ENCODE results near the gene CDK18.

The CDK18 gene

GRCh38 chr1:205565799-205566198 lies 61.3 kb downstream of the CDK18 start:
- ChIA-PET CTCF (interaction anchor here (1.4 to 1.6 kb wide), 2 partner anchors 93 to 212 kb away, joined by 3 to 4 read pairs; no protein-coding TSS in a partner anchor), POLR2A (no interaction called here)
- TF ChIP-seq, protein P1, sequence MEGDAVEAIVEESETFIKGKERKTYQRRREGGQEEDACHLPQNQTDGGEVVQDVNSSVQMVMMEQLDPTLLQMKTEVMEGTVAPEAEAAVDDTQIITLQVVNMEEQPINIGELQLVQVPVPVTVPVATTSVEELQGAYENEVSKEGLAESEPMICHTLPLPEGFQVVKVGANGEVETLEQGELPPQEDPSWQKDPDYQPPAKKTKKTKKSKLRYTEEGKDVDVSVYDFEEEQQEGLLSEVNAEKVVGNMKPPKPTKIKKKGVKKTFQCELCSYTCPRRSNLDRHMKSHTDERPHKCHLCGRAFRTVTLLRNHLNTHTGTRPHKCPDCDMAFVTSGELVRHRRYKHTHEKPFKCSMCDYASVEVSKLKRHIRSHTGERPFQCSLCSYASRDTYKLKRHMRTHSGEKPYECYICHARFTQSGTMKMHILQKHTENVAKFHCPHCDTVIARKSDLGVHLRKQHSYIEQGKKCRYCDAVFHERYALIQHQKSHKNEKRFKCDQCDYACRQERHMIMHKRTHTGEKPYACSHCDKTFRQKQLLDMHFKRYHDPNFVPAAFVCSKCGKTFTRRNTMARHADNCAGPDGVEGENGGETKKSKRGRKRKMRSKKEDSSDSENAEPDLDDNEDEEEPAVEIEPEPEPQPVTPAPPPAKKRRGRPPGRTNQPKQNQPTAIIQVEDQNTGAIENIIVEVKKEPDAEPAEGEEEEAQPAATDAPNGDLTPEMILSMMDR (IDR thresholded peaks at IDR 0.05; ENCODE audit: insufficient read depth, low read length, missing control alignments): no peak
- DNase-seq (ENCODE audit: low read depth, low spot score): no peak
- no peak overlapping the region for H3K4me3 ChIP-seq (ENCODE audit: low read depth, low read length)

DNA sequence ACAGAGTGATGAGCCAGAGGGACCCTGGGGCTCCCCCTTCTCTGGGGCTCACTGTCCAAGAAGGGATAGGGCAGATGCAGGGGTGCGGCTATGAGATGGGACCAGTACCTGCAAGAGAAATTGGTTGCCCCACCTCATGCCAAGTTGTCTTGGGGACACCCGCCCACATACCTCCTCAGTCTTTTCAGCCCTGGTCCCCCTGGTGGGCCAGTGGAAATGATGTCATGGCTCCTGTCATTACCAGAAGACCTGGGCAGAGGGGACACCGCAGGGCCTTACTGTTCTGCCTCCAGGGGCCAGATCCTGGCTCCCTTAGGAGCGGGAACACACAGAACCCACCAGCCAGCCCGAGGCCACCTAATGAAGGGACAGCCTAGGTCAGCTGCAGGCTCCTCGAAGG lies 63.2 kb downstream of the CDK18 start:
- ChIA-PET CTCF (interaction anchor here (0.7 to 1.9 kb wide), 4 partner anchors 11 to 91 kb away, joined by 3 read pairs; no protein-coding TSS in a partner anchor), POLR2A (no interaction called here)
- DNase-seq (ENCODE audit: low read depth, low spot score): no peak
- TF ChIP-seq, protein P1 (IDR thresholded peaks at IDR 0.05; ENCODE audit: insufficient read depth, low read length, missing control alignments): no peak
- no peak overlapping the region for H3K4me3 ChIP-seq (ENCODE audit: low read depth, low read length)

DNA sequence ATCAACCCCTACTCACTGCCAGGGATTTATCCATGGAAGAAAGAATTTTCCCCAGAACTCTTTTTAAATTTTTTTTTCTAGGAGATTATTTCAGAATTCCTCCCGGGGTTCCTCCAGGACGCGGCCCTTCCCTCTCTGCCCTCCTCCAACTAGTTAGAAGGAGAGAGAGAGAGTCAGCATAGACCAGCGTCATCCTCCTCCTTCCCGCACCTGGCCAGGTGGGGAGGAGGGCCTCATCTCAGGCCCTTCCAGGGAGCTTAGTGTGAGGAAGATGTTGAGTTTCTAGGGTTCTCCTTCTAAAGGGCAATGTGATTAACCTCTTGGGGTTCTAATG lies 63.6 kb downstream of the CDK18 start:
- CTCF ChIA-PET: no interaction called here
- H3K4me3 ChIP-seq (ENCODE audit: low read depth, low read length): no peak overlapping the region

GRCh38 chr1:205568469-205569361 lies 64.2 kb downstream of the CDK18 start:
- ChIA-PET POLR2A (no interaction called here), CTCF (interaction anchor here (1.4 to 3.9 kb wide), 3 partner anchors 15 to 90 kb away, joined by 3 to 17 read pairs (median 11); no protein-coding TSS in a partner anchor)
- TF ChIP-seq, protein P1 (IDR thresholded peaks at IDR 0.05; ENCODE audit: insufficient read depth, low read length, missing control alignments): no peak
- no peak for DNase-seq (ENCODE audit: low read depth, low spot score)
- H3K4me3 ChIP-seq (ENCODE audit: low read depth, low read length): no peak overlapping the region

More for the DNA sequence above, 63.6 kb downstream of the CDK18 start:
- TF ChIP-seq, protein P1 (IDR thresholded peaks at IDR 0.05; ENCODE audit: insufficient read depth, low read length, missing control alignments): no peak
- DNase-seq (ENCODE audit: low read depth, low spot score): no peak
- POLR2A ChIA-PET: no interaction called here

DNA sequence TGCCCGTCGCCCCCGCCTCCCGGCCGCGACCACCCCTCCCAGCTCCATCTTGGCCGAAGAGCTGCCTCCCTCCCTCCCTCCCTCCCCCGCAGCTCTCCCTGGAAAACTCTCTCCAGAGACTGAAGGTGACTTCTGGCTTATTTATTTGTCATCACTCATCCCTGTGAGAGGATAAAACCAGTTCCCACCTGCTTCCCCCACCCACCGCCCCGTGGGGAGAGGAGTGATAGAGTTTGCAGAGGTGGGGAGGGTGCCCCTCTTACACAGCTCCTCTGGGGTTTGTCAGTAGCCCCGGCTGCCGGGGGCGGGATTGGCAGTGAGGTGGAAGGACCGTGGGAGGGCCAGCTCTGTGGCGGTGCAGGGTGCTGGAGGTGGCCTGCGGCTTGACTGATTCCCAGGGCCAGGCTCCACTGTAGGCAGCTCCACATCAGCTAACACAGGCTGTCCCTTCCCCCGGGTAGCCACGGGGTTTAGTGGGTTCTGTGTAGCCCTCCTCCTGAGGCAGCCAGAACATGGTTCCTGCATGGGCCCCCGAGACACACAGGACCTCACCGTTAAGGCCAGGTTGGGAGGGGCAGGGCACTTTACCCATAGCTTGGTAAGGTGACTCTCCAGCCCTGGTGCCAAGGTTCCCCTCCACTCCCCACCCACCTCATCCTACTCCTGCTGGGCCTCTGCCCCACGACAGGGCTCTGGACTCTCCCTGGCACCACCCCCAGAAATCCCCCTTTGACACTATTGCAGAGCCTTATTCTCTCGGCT lies 65.1 kb downstream of the CDK18 start:
- POLR2A ChIA-PET: no interaction called here
- DNase-seq (ENCODE audit: low read depth, low spot score): no peak
- CTCF ChIA-PET: interaction anchor here (0.8 to 3.9 kb wide), 6 partner anchors 10 to 89 kb away, joined by 3 to 17 read pairs (median 4); no protein-coding TSS in a partner anchor
- H3K4me3 ChIP-seq (ENCODE audit: low read depth, low read length): no peak overlapping the region
- TF ChIP-seq, protein P1 (IDR thresholded peaks at IDR 0.05; ENCODE audit: insufficient read depth, low read length, missing control alignments): no peak

DNA sequence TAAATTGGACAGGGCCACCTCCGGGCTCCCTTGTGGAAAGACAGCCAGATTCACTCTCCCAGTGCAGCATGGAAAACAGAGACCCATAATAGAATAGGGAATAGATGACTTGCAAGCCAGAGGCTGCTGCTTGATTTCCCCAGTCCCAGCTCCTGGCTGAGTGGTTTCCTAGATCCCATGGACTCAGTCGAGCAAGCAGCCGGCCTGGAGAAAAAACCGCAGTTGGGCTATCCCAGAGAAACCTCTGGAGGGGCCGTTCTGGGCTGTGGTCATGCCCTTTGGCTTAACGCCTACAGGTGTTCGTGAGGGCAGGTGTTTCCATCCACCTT lies 65.7 kb downstream of the CDK18 start:
- TF ChIP-seq, protein P1 (IDR thresholded peaks at IDR 0.05; ENCODE audit: insufficient read depth, low read length, missing control alignments): no peak
- ChIA-PET CTCF (interaction anchor here (0.8 to 3.9 kb wide), 7 partner anchors 11 to 89 kb away, joined by 3 to 17 read pairs (median 4); no protein-coding TSS in a partner anchor), POLR2A (no interaction called here)
- H3K4me3 ChIP-seq (ENCODE audit: low read depth, low read length): no peak overlapping the region
- no peak for DNase-seq (ENCODE audit: low read depth, low spot score)
